GM23248 (cell line): ENCODE results near the gene TRAFD1. TPM values are rescaled to one million over a fixed set of nuclear protein-coding genes. Genes with fewer than 3 reads are reported as not detected.
"Not testable (repeated sequence)": the region's sequence is repeated elsewhere in the genome, so short reads cannot be mapped to it uniquely, and the experiment has no call there.

Experiments
- DNase-seq: peaks from one replicate; pipeline ENCODE4 v3.0.0-alpha.2; 2015
- H2AFZ ChIP-seq: fragments of 200-600 bp; sonication (generic); 2 replicates; pipeline ENCODE4 v1.6.1; 2016; ENCODE audit warnings: antibody characterized with exemption
- H3F3A ChIP-seq: fragments of 200-600 bp; sonication (generic); 2 replicates; pipeline ENCODE4 v1.6.1; 2016; ENCODE audit warnings: mild to moderate bottlenecking, antibody characterized with exemption, mixed run types; ENCODE audit not compliant: insufficient read depth
- H3K27ac ChIP-seq: fragments of 200-600 bp; sonication (generic); 2 replicates; pipeline ENCODE4 v1.5.1; 2016; ENCODE audit warnings: mild to moderate bottlenecking
- H3K27me3 ChIP-seq: fragments of 200-600 bp; sonication (generic); replicated peaks from 2 replicates; pipeline ENCODE4 v1.6.1; 2016; ENCODE audit warnings: mild to moderate bottlenecking; ENCODE audit not compliant: insufficient read depth
- H3K36me3 ChIP-seq: fragments of 200-600 bp; sonication (generic); 2 replicates; pipeline ENCODE4 v1.6.1; 2016; ENCODE audit warnings: low read depth, mild to moderate bottlenecking
- H3K4me1 ChIP-seq: fragments of 200-600 bp; sonication (generic); 2 replicates; pipeline ENCODE4 v1.6.1; 2016; ENCODE audit warnings: mild to moderate bottlenecking; ENCODE audit not compliant: insufficient read depth
- H3K4me2 ChIP-seq: fragments of 200-600 bp; sonication (generic); one replicate; pipeline ENCODE4 v1.6.1; 2016; ENCODE audit warnings: mild to moderate bottlenecking; ENCODE audit not compliant: unreplicated experiment
- H3K4me3 ChIP-seq: fragments of 200-600 bp; sonication (generic); 2 replicates; pipeline ENCODE4 v1.5.1; 2016; ENCODE audit warnings: mild to moderate bottlenecking
- H3K79me2 ChIP-seq: fragments of 200-600 bp; sonication (generic); 2 replicates; pipeline ENCODE4 v1.6.1; 2016; ENCODE audit warnings: mild to moderate bottlenecking; ENCODE audit not compliant: insufficient read depth
- H3K9ac ChIP-seq: fragments of 200-600 bp; sonication (generic); 2 replicates; pipeline ENCODE4 v1.6.1; 2016; ENCODE audit warnings: mild to moderate bottlenecking
- H3K9me2 ChIP-seq: fragments of 200-600 bp; sonication (generic); 2 replicates; pipeline ENCODE4 v1.6.1; 2016; ENCODE audit warnings: mixed run types, mild to moderate bottlenecking, moderate library complexity; ENCODE audit not compliant: insufficient read depth
- H3K9me3 ChIP-seq: fragments of 200-600 bp; sonication (generic); one replicate; pipeline ENCODE4 v1.6.1; 2017; ENCODE audit warnings: low read depth
- H4K20me1 ChIP-seq: fragments of 200-600 bp; sonication (generic); 2 replicates; pipeline ENCODE4 v1.6.0; 2016; ENCODE audit not compliant: insufficient read depth
- EZH2 ChIP-seq: fragments of 200-600 bp; sonication (generic); IDR thresholded peaks from 2 replicates; pipeline ENCODE4 v1.6.1; 2018; ENCODE audit warnings: antibody characterized with exemption, mild to moderate bottlenecking; ENCODE audit not compliant: insufficient read depth, poor library complexity, severe bottlenecking
- EZH2phosphoT487 ChIP-seq: fragments of 200-600 bp; sonication (generic); IDR thresholded peaks from 2 replicates; pipeline ENCODE4 v1.6.1; 2018; ENCODE audit warnings: antibody characterized with exemption, moderate library complexity, mild to moderate bottlenecking, low read depth; ENCODE audit not compliant: insufficient read depth
- WGBS, 2 experiments: methylation state at CpG; one replicate each; pipeline ENCODE4 v1.1.6; 2015 to 2017; ENCODE audit warnings: low lambda C conversion rate in 2 of 2, low coverage in 1 of 2; ENCODE audit errors: missing lambda C conversion rate in 2 of 2; 5-methylcytosine and 5-hydroxymethylcytosine counted together
- in situ Hi-C: fragments of 300-500 bp; cut with MboI; formaldehyde crosslinking; loops from 2 replicates; pipeline ENCODE4 v1.15.0; 2020
- polyA plus RNA-seq: library from polyadenylated mRNA; unstranded; fragments of >200 nt; fragmentation: Nextera tagmentation; extraction: Ambion mirVana; gene quantifications from 2 replicates; pipeline ENCODE4 v1.2.1, GENCODE V29; 2016
- total RNA-seq: library from RNA; depleted of rRNA; stranded (reverse); fragments of >200 nt; shearing (Covaris generic); gene quantifications from 2 replicates; pipeline ENCODE4 v1.2.3, GENCODE V29; 2014

Gene TRAFD1
- total and polyA plus RNA-seq, 2 experiments from 2014 or later, result 31.7 to 34.2 TPM

DNA sequence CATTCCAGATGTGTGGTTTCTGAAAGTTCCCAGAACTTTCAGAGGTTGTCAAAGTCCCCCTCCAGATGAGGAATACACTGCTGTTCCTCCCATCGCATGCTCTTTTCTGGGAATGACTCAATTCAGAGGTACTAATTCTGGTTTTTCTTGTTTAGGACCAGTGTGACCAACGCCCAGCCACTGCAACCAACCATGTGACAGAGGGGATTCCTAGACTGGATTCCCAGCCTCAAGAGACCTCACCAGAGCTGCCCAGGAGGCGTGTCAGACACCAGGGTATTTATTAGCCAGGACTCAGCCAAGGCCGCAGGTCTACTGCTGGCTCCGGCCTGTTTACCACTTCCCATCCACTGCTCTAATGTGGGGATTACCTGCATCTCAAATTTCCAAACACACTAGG, 24.2 kb downstream of the TRAFD1 start:
- 75 to 81% methylated on average over 5 of the region's 5 CpGs for WGBS, 2 experiments
- no peaks in the 10 kb centered on the region for H4K20me1 ChIP-seq
- in situ Hi-C loops, result no loop called here

GRCh38 chr12:112151766-112152541, 26.6 kb downstream of the TRAFD1 start:
- H3K4me2 ChIP-seq, result no peak overlapping the region
- H3K9me3 ChIP-seq, result no peaks in the 10 kb centered on the region
- H4K20me1 ChIP-seq, result no peaks in the 10 kb centered on the region
- no peaks in the 10 kb centered on the region for H3K79me2 ChIP-seq
- H3F3A ChIP-seq, result no peaks in the 10 kb centered on the region
- 88 to 96% methylated on average over 11 of the region's 11 CpGs for WGBS, 2 experiments
- H2AFZ ChIP-seq, result no peak overlapping the region
- peaks cover 47% of the 10 kb centered on the region for H3K36me3 ChIP-seq
- no peak for DNase-seq
- no peak overlapping the region for H3K27ac ChIP-seq
- TF ChIP-seq EZH2phosphoT487, result no peak
- no peak for TF ChIP-seq EZH2
- no peak overlapping the region for H3K9ac ChIP-seq
- no peaks in the 10 kb centered on the region for H3K9me2 ChIP-seq
- in situ Hi-C loops, result no loop called here
- no peaks in the 10 kb centered on the region for H3K4me1 ChIP-seq
- H3K27me3 ChIP-seq, result no peaks in the 10 kb centered on the region
- H3K4me3 ChIP-seq, result no peak overlapping the region

More for the DNA sequence above, 24.2 kb downstream of the TRAFD1 start:
- no peaks in the 10 kb centered on the region for H3K9me3 ChIP-seq
- H3K36me3 ChIP-seq, result peaks cover 57% of the 10 kb centered on the region
- no peak overlapping the region for H3K27ac ChIP-seq
- no peak overlapping the region for H2AFZ ChIP-seq
- no peaks in the 10 kb centered on the region for H3F3A ChIP-seq
- no peak overlapping the region for H3K4me3 ChIP-seq
- no peak overlapping the region for H3K4me2 ChIP-seq
- H3K9ac ChIP-seq, result no peak overlapping the region
- H3K4me1 ChIP-seq, result no peaks in the 10 kb centered on the region
- no peaks in the 10 kb centered on the region for H3K79me2 ChIP-seq
- no peaks in the 10 kb centered on the region for H3K9me2 ChIP-seq
- TF ChIP-seq EZH2phosphoT487, result no peak
- TF ChIP-seq EZH2, result no peak
- no peaks in the 10 kb centered on the region for H3K27me3 ChIP-seq
- DNase-seq, result no peak

- WGBS, 2 experiments, result 64 to 65% methylated on average over 11 of the region's 11 CpGs
- no peaks in the 10 kb centered on the region for H3K4me1 ChIP-seq
- no peaks in the 10 kb centered on the region for H3K27me3 ChIP-seq
- no peaks in the 10 kb centered on the region for H3K9me3 ChIP-seq
- TF ChIP-seq EZH2phosphoT487, result no peak
- TF ChIP-seq EZH2, result no peak
- in situ Hi-C loops, result no loop called here
- H3K36me3 ChIP-seq, result peaks cover 43% of the 10 kb centered on the region
- H3K9ac ChIP-seq, result no peak overlapping the region
- no peak overlapping the region for H3K4me3 ChIP-seq
- no peak for DNase-seq
- no peak overlapping the region for H3K4me2 ChIP-seq
- no peaks in the 10 kb centered on the region for H3K9me2 ChIP-seq
- H3K27ac ChIP-seq, result no peak overlapping the region
- H3F3A ChIP-seq, result no peaks in the 10 kb centered on the region
- no peaks in the 10 kb centered on the region for H4K20me1 ChIP-seq
- no peak overlapping the region for H2AFZ ChIP-seq
- no peaks in the 10 kb centered on the region for H3K79me2 ChIP-seq
Observed at GRCh38 chr12:112153181-112153892, 28.0 kb downstream of the TRAFD1 start.

GRCh38 chr12:112153893-112154219, 28.5 kb downstream of the TRAFD1 start:
- TF ChIP-seq EZH2 (no peak), EZH2phosphoT487 (no peak)
- no peaks in the 10 kb centered on the region for H4K20me1 ChIP-seq
- no peaks in the 10 kb centered on the region for H3K79me2 ChIP-seq
- no peak overlapping the region for H3K9ac ChIP-seq
- H3K4me1 ChIP-seq, result no peaks in the 10 kb centered on the region
- H3K9me2 ChIP-seq, result no peaks in the 10 kb centered on the region
- no peaks in the 10 kb centered on the region for H3K9me3 ChIP-seq
- H3K4me2 ChIP-seq, result no peak overlapping the region
- no peak overlapping the region for H2AFZ ChIP-seq
- H3K27me3 ChIP-seq, result no peaks in the 10 kb centered on the region
- no peak overlapping the region for H3K27ac ChIP-seq
- no peaks in the 10 kb centered on the region for H3F3A ChIP-seq
- H3K4me3 ChIP-seq, result no peak overlapping the region
- in situ Hi-C loops, result no loop called here
- DNase-seq, result no peak
- 82 to 87% methylated on average over 8 of the region's 8 CpGs for WGBS, 2 experiments
- peaks cover 38% of the 10 kb centered on the region for H3K36me3 ChIP-seq

- H3K9ac ChIP-seq, in situ Hi-C loops, H3K4me1 ChIP-seq, H3K4me2 ChIP-seq, H2AFZ ChIP-seq, H3K27ac ChIP-seq, H3F3A ChIP-seq, H3K4me3 ChIP-seq, DNase-seq, H4K20me1 ChIP-seq, H3K36me3 ChIP-seq, H3K27me3 ChIP-seq, H3K79me2 ChIP-seq, H3K9me3 ChIP-seq, H3K9me2 ChIP-seq: not testable (repeated sequence)
- WGBS, 2 experiments, result 97 to 98% methylated on average over 11 of the region's 11 CpGs
Observed at GRCh38 chr12:112158461-112159145, 33.2 kb downstream of the TRAFD1 start.
